H1 (cell line): ENCODE data around the gene UPF1. TPM values are rescaled to one million over a fixed set of nuclear protein-coding genes. Genes with fewer than 3 reads are reported as not detected.

ENCODE experiments used
- CHD1 ChIP-seq: IDR thresholded peaks from 2 replicates; pipeline ENCODE4 v1.6.1; 2012; ENCODE audit warnings: low read depth, low read length, improper control_type of control experiment
- CHD2 ChIP-seq: IDR thresholded peaks from 2 replicates; pipeline ENCODE4 v1.6.1; 2012; ENCODE audit warnings: low read length, improper control_type of control experiment
- CTCF ChIP-seq, 3 experiments: IDR thresholded peaks; 1 replicate in 2 of 3; 2 replicates in 1 of 3; pipeline versions ENCODE4 v1.5.1 to v1.6.1; 2011; ENCODE audit warnings: low read length in 3 of 3, mild to moderate bottlenecking in 3 of 3, inconsistent platforms in 2 of 3, low read depth in 1 of 3, moderate library complexity in 1 of 3; ENCODE audit not compliant: insufficient read depth in 1 of 3; ENCODE audit errors: control extremely low read depth in 1 of 3
- EP300 ChIP-seq, 2 experiments: IDR thresholded peaks; 1 replicate in 1 of 2; 2 replicates in 1 of 2; pipeline ENCODE4 v1.6.1; 2011 to 2012; ENCODE audit warnings: low read depth in 2 of 2, low read length in 2 of 2, mild to moderate bottlenecking in 2 of 2, borderline replicate concordance in 1 of 2, inconsistent platforms in 1 of 2, moderate library complexity in 1 of 2
- EZH2 ChIP-seq: fragments of 200-600 bp; sonication (generic); IDR thresholded peaks from 2 replicates; pipeline ENCODE4 v1.7.1; 2012; ENCODE audit warnings: low read depth, mild to moderate bottlenecking, moderate library complexity, low read length, inconsistent platforms; ENCODE audit not compliant: severe bottlenecking
- FOSL1 ChIP-seq: IDR thresholded peaks from 2 replicates; pipeline ENCODE4 v1.6.1; 2011; ENCODE audit warnings: mild to moderate bottlenecking, low read depth, low read length, moderate library complexity; ENCODE audit not compliant: insufficient read depth
- MAX ChIP-seq: IDR thresholded peaks from 2 replicates; pipeline ENCODE4 v1.6.1; 2012; ENCODE audit warnings: inconsistent platforms
- POLR2A ChIP-seq, 2 experiments: IDR thresholded peaks; 1 replicate in 1 of 2; 2 replicates in 1 of 2; pipeline ENCODE4 v1.6.1; 2011; ENCODE audit warnings: low read depth in 2 of 2, low read length in 2 of 2, mild to moderate bottlenecking in 2 of 2; ENCODE audit errors: control extremely low read depth in 1 of 2
- POLR2AphosphoS5 ChIP-seq: IDR thresholded peaks from 2 replicates; pipeline ENCODE4 v1.6.1; 2011; ENCODE audit warnings: low read depth, low read length
- RFX5 ChIP-seq: IDR thresholded peaks from 2 replicates; pipeline ENCODE4 v1.6.1; 2011; ENCODE audit warnings: low read depth, low read length, improper control_type of control experiment, borderline replicate concordance
- SIRT6 ChIP-seq: IDR thresholded peaks from one replicate; pipeline ENCODE4 v1.7.1; 2012; ENCODE audit warnings: low read length, inconsistent platforms
- SIX5 ChIP-seq: IDR thresholded peaks from 2 replicates; pipeline ENCODE4 v1.6.1; 2011; ENCODE audit warnings: mild to moderate bottlenecking, low read depth, low read length
- SP2 ChIP-seq: IDR thresholded peaks from 2 replicates; pipeline ENCODE4 v1.6.1; 2012; ENCODE audit warnings: mild to moderate bottlenecking, low read length, inconsistent platforms
- SRF ChIP-seq: IDR thresholded peaks from 2 replicates; pipeline ENCODE4 v1.6.1; 2011; ENCODE audit warnings: mild to moderate bottlenecking, low read depth, low read length, moderate library complexity
- SUZ12 ChIP-seq: fragments of 200-600 bp; sonication (generic); IDR thresholded peaks from 2 replicates; pipeline ENCODE4 v1.6.1; 2012; ENCODE audit warnings: mild to moderate bottlenecking, inconsistent platforms, low read length, moderate library complexity, mixed read lengths
- TAF1 ChIP-seq: IDR thresholded peaks from 2 replicates; pipeline ENCODE4 v1.6.1; 2011; ENCODE audit warnings: mild to moderate bottlenecking, low read depth, low read length
- TBP ChIP-seq: IDR thresholded peaks from 2 replicates; pipeline ENCODE4 v1.6.1; 2011; ENCODE audit warnings: low read depth, low read length, improper control_type of control experiment
- TCF12 ChIP-seq: IDR thresholded peaks from 2 replicates; pipeline ENCODE4 v1.6.1; 2011; ENCODE audit warnings: low read depth, mild to moderate bottlenecking, low read length
- TEAD4 ChIP-seq: IDR thresholded peaks from 2 replicates; pipeline ENCODE4 v1.6.1; 2012; ENCODE audit warnings: low read depth, low read length, inconsistent platforms, mixed read lengths
- USF2 ChIP-seq: IDR thresholded peaks from 2 replicates; pipeline ENCODE4 v1.6.1; 2011; ENCODE audit warnings: low read length, improper control_type of control experiment
- polyA plus RNA-seq, 7 experiments: library from polyadenylated mRNA; depleted of rRNA in 3 of 7; stranded (reverse) in 5 of 7; unstranded in 2 of 7; fragments of >200 nt in 5 of 7; fragments of 200-250 nt in 2 of 7; gene quantifications; 1 replicate in 5 of 7; 2 replicates in 1 of 7; 4 replicates in 1 of 7; pipeline versions ENCODE4 v1.2.1 to v1.2.3, GENCODE V29; 2011 to 2013; ENCODE audit warnings: missing spikeins in 2 of 7, mixed read lengths in 2 of 7
- total RNA-seq: library from RNA; stranded (reverse); fragmentation: NEBNext Ultra II Directional; extraction: Animal tissue kit (Norgen Biotek cat#: 25700); gene quantifications from 2 replicates; pipeline ENCODE4 v1.2.1, GENCODE V29; 2021
- TF ChIP-seq, protein P1 (sequence below): IDR thresholded peaks from 2 replicates; pipeline ENCODE4 v1.6.1; 2011; ENCODE audit warnings: low read depth, mild to moderate bottlenecking, low read length; ENCODE audit not compliant: insufficient read depth

UPF1 gene
- total and polyA plus RNA-seq, 2 of the 8 experiments (the other 6 are each of a cell fraction or from before 2014, with no cell fraction given), result 46.4 to 62.0 TPM

DNA sequence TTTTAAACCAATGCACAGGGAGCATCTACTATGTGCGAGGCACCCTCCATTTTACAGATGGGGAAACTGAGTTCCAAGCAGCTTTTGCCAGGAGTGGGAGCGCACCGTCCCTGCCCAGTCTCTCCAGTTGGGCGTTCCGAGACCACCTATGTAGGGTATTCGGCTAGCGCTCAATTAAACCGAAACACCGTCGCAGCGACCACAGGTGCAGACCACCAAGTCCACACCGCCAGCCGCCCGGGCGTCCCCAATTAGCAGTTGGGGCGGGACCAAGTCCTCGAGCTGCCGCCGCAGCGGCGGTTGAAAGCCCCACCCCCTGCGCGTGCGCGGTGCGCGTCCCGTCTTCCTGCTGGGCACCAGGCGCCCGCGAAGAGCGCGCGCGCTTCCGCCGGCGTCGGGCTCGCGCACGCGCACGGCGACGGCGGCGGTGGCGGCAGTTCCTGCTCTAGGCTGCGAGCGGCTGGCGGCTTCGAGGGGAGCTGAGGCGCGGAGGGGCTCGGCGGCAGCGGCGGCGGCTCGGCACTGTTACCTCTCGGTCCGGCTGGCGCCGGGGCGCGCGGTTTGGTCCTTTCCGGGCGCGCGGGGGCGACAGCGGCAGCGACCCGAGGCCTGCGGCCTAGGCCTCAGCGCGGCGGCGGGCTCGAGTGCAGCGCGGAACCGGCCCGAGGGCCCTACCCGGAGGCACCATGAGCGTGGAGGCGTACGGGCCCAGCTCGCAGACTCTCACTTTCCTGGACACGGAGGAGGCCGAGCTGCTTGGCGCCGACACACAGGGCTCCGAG is at the start of gene UPF1 (continued):
- TF ChIP-seq USF2 (no peak), TEAD4 (no peak), SIX5 (no peak), POLR2AphosphoS5 (peak; percentile 82), MAX (no peak; the same call in 1 of the 2 replicates), EP300 (IDR thresholded peaks at IDR 0.05; ENCODE audit: borderline replicate concordance in 1 of 2, low read depth in 2 of 2, low read length in 2 of 2) (peak in 1 of 2 experiments; percentile 13; a peak in 1 of 3 replicates), POLR2A (IDR thresholded peaks at IDR 0.05; ENCODE audit: control extremely low read depth in 1 of 2, low read depth in 2 of 2, low read length in 2 of 2) (peak; percentile 81 to 82), FOSL1 (no peak), SP2 (no peak), TCF12 (no peak), SUZ12 (no peak), CHD2 (no peak), EZH2 (no peak), SRF (no peak), CTCF (IDR thresholded peaks at IDR 0.05; ENCODE audit: control extremely low read depth in 1 of 3, insufficient read depth in 1 of 3, low read depth in 1 of 3, low read length in 3 of 3) (0 out of 4 replicates have a peak, but pooled peaks of 1 of the 3 experiments have one; percentile 10), TAF1 (peak; percentile 93), SIRT6 (no peak), TBP (no peak), CHD1 (no peak), RFX5 (no peak)
- TF ChIP-seq, protein P1, sequence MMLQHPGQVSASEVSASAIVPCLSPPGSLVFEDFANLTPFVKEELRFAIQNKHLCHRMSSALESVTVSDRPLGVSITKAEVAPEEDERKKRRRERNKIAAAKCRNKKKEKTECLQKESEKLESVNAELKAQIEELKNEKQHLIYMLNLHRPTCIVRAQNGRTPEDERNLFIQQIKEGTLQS, result no peak
